Coronary artery (tissue), 2 donors: ENCODE measurements around the gene VPS13D.
A peak's percentile ranks its signal among the peaks of the same experiment; 100 is the strongest.

Source experiments
- DNase-seq: peaks from one replicate; pipeline ENCODE4 v3.0.0-alpha.2; 2017; ENCODE audit warnings: low spot score
- H3K27ac ChIP-seq, 2 donors: fragments of 200-600 bp; sonication (generic); one replicate each; pipeline ENCODE4 v1.5.1; 2016 to 2019
- H3K4me3 ChIP-seq: fragments of 200-600 bp; sonication (generic); 2 replicates; pipeline ENCODE4 v1.5.1; 2016; ENCODE audit warnings: mild to moderate bottlenecking, moderate library complexity
- CTCF ChIP-seq: fragments of 200-600 bp; sonication (generic); IDR thresholded peaks from one replicate; pipeline ENCODE4 v1.5.1; 2019; ENCODE audit warnings: antibody characterized with exemption

The VPS13D gene

GRCh38 chr1:12501661-12502060 lies 271.8 kb downstream of the VPS13D start:
- H3K4me3 ChIP-seq: no peak overlapping the region
- no peak for TF ChIP-seq CTCF
- H3K27ac ChIP-seq: no peak overlapping the region
- no peak for DNase-seq

DNA sequence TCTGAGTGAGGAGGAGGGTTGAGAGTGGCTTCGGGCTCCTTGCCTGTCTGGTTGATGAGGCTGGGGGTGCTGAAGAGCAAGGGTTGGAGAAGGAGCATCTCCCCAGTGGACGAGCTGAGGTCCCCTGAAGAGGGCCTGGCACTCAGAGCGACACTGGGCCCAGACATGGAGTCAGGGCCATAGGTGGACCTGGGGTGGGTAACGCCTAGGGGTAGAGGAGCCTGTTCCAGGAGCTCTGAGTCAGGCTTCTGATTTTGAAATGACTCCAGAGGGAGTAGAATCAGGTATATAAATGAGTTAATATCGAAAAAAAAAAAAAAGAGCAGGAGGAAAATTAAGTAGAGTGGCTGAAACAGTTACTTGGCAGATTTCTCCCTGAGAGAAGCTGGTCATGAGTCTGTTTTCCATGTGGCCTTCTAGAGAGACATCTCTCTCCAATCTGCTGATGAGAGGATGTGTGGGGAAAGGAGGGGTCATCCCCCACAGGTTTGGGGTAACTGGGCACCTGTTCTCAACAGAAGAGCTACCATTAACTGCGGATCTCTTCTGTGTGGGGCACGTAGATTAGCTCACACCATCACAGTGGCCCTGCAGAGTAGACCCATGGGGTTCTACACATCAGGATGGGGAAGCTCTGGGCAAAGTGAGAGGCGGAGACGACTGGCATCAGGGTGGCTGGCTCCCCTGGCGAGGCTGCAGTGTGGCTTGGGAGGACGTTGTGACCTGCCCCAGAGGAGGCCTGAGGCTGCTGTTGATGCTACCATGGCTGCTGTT lies 272.7 kb downstream of the VPS13D start:
- DNase-seq: no peak
- Histone ChIP-seq H3K27ac (no peak overlapping the region), H3K4me3 (no peak overlapping the region)
- TF ChIP-seq CTCF: no peak

DNA sequence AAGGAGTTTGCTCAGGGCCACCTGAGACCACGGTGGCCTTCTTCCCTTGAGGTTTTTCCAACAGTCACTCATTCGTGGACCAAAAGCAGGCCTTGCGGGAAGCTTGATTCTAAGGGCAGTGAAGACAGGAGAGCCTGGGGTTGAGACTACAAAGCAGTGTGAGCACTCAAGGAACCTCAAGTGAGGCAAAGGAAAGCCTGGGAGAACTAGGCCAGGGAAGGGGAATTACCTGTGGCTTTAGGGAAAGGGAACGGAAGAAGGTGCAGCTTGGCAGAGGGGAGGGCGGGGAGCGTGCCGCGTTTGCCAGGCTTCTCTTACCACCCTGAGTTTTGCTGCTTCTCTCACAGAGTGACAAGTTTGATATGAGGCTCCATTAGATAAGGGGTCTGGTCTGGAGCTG lies 273.9 kb downstream of the VPS13D start:
- TF ChIP-seq CTCF: no peak
- Histone ChIP-seq H3K4me3 (no peak overlapping the region), H3K27ac (no peak overlapping the region)
- DNase-seq: no peak

DNA sequence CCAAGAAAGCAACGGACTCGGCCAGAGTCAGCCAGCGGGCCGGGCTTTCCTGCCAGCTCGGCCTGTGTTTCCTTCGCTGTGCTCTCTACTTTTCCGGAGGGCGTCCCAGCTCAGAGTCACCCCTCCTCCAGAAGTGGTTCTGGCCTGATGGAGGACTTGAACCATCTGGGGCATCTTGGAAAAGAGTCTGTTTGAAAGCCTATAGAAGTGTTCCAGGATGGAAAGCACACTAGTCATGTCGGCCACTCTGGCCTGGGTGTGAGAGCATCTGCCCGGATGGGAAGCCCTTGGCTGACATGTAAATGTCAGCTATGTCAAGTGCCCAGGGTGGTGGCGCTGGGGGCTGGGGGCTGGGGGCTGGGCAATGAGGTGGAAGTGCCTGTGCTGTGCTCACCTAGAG lies 274.8 kb downstream of the VPS13D start:
- no peak overlapping the region for H3K4me3 ChIP-seq
- DNase-seq: no peak
- TF ChIP-seq CTCF: no peak
- peak overlapping the region in 1 of 2 donors; percentile 1 for H3K27ac ChIP-seq

DNA sequence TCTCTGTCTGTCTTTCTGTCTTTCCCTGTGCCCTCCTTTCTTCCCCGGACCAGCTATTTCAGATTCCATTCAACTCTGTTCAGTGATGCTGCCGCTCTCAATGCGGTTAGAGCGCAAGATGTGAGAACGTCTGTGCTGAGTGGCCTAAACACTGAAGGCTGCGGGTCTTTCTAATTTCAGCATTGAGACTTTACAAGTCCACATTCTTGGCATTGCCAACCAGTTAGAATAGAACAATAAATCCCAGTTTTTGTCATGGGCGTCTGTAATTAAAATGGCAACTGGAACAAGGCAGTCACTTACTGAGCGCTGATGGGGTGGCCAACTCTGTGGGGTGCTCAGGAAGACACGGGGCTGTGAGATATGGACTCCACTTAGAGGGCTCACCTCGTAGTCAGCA lies 275.4 kb downstream of the VPS13D start:
- no peak overlapping the region for H3K27ac ChIP-seq
- H3K4me3 ChIP-seq: no peak overlapping the region
- no peak for DNase-seq
- no peak for TF ChIP-seq CTCF

- Histone ChIP-seq H3K4me3 (no peak overlapping the region), H3K27ac (no peak overlapping the region)
- TF ChIP-seq CTCF: no peak
- no peak for DNase-seq
These were observed 275.9 kb downstream of the VPS13D start for GRCh38 chr1:12505639-12506280.
